GM18507 (cell line): Measurements from ENCODE around the gene MYLK.

Experiments
- DNase-seq: peaks from one replicate; pipeline ENCODE4 v3.0.0; 2011; ENCODE audit warnings: low read depth; ENCODE audit not compliant: insufficient read length; ENCODE audit errors: extremely low spot score
- FAIRE-seq: peaks from 2 replicates; lab custom pipeline; 2011; peaks lifted over from hg19 to GRCh38; lab: Jason Lieb, UNC

Gene MYLK

GRCh38 chr3:123877965-123878364 lies 6.2 kb downstream of the MYLK start:
- FAIRE-seq (no peak), DNase-seq (no peak)

GRCh38 chr3:123877466-123877865 lies 6.7 kb downstream of the MYLK start:
- no peak for DNase-seq
- no peak for FAIRE-seq

GRCh38 chr3:123876858-123877257 lies 7.3 kb downstream of the MYLK start:
- FAIRE-seq = no peak
- DNase-seq = no peak

GRCh38 chr3:123872621-123873020 lies 11.5 kb downstream of the MYLK start:
- DNase-seq (no peak), FAIRE-seq (no peak)

GRCh38 chr3:123871946-123872345 lies 12.2 kb downstream of the MYLK start:
- DNase-seq = no peak
- no peak for FAIRE-seq

- DNase-seq (no peak), FAIRE-seq (no peak)
Observed at GRCh38 chr3:123870033-123870432, 14.1 kb downstream of the MYLK start.

- no peak for DNase-seq
- no peak for FAIRE-seq
Observed at GRCh38 chr3:123869165-123869564, 15.0 kb downstream of the MYLK start.

GRCh38 chr3:123864706-123865105 lies 19.4 kb downstream of the MYLK start:
- no peak for DNase-seq
- no peak for FAIRE-seq

GRCh38 chr3:123862152-123862551 lies 22.0 kb downstream of the MYLK start:
- FAIRE-seq = no peak
- no peak for DNase-seq

- FAIRE-seq (no peak), DNase-seq (no peak)
Observed at GRCh38 chr3:123861081-123861836, 22.9 kb downstream of the MYLK start.

- DNase-seq (no peak), FAIRE-seq (no peak)
Observed at GRCh38 chr3:123859177-123859576, 25.0 kb downstream of the MYLK start.

- no peak for FAIRE-seq
Observed at GRCh38 chr3:123854905-123855304, 29.2 kb downstream of the MYLK start.

GRCh38 chr3:123853686-123854372 lies 30.3 kb downstream of the MYLK start:
- FAIRE-seq (no peak), DNase-seq (no peak)

More at GRCh38 chr3:123854905-123855304, 29.2 kb downstream of the MYLK start:
- DNase-seq = no peak

GRCh38 chr3:123847209-123847608 lies 36.9 kb downstream of the MYLK start:
- FAIRE-seq (no peak), DNase-seq (no peak)

GRCh38 chr3:123843668-123844067 lies 40.5 kb downstream of the MYLK start:
- no peak for FAIRE-seq
- DNase-seq = no peak

- FAIRE-seq = no peak
- DNase-seq = no peak
Observed at GRCh38 chr3:123842711-123843110, 41.4 kb downstream of the MYLK start.

- DNase-seq = no peak
- FAIRE-seq = no peak
Observed at GRCh38 chr3:123841476-123842238, 42.5 kb downstream of the MYLK start.

- no peak for DNase-seq
- FAIRE-seq = no peak
Observed at GRCh38 chr3:123840961-123841360, 43.2 kb downstream of the MYLK start.

- no peak for FAIRE-seq
- DNase-seq = no peak
Observed at GRCh38 chr3:123837858-123838257, 46.3 kb downstream of the MYLK start.

GRCh38 chr3:123834631-123835030 lies 49.5 kb downstream of the MYLK start:
- DNase-seq (no peak), FAIRE-seq (no peak)
